ENCODE data around the gene SMIM23.

- no peak for TF ChIP-seq EZH2phosphoT487 (IDR thresholded peaks at IDR 0.05; ENCODE audit: borderline replicate concordance, low read length)
- TF ChIP-seq, protein P1, sequence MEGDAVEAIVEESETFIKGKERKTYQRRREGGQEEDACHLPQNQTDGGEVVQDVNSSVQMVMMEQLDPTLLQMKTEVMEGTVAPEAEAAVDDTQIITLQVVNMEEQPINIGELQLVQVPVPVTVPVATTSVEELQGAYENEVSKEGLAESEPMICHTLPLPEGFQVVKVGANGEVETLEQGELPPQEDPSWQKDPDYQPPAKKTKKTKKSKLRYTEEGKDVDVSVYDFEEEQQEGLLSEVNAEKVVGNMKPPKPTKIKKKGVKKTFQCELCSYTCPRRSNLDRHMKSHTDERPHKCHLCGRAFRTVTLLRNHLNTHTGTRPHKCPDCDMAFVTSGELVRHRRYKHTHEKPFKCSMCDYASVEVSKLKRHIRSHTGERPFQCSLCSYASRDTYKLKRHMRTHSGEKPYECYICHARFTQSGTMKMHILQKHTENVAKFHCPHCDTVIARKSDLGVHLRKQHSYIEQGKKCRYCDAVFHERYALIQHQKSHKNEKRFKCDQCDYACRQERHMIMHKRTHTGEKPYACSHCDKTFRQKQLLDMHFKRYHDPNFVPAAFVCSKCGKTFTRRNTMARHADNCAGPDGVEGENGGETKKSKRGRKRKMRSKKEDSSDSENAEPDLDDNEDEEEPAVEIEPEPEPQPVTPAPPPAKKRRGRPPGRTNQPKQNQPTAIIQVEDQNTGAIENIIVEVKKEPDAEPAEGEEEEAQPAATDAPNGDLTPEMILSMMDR (conservative IDR thresholded peaks at IDR 0.05; ENCODE audit: low read depth, low read length): no peak
These were observed 12.5 kb upstream of the SMIM23 start for GRCh38 chr5:171773106-171773505.
